Neutrophil (primary cell): Measurements from ENCODE around the gene IZUMO3.

Experiments used
- H3K27ac ChIP-seq: fragments of 200-600 bp; sonication (generic); 2 replicates; pipeline ENCODE4 v1.5.1; 2016; ENCODE audit warnings: mild to moderate bottlenecking, moderate library complexity
- H3K27me3 ChIP-seq: fragments of 200-600 bp; sonication (generic); 2 replicates; pipeline ENCODE4 v1.6.0; 2016; ENCODE audit warnings: mild to moderate bottlenecking
- H3K36me3 ChIP-seq: fragments of 200-600 bp; sonication (generic); 2 replicates; pipeline ENCODE4 v1.5.1; 2017
- H3K4me1 ChIP-seq, 2 experiments: fragments of 200-600 bp in 1 of 2; sonication (generic) in 1 of 2; 1 replicate in 1 of 2; 2 replicates in 1 of 2; pipeline versions ENCODE4 v1.5.1 to v1.6.1; 2013 to 2016; ENCODE audit warnings: low read depth in 1 of 2, low read length in 1 of 2, mild to moderate bottlenecking in 1 of 2, moderate library complexity in 1 of 2; ENCODE audit not compliant: control insufficient read depth in 1 of 2, insufficient read depth in 1 of 2
- H3K4me3 ChIP-seq, 2 experiments: fragments of 200-600 bp in 1 of 2; sonication (generic) in 1 of 2; 1 replicate in 1 of 2; 2 replicates in 1 of 2; pipeline ENCODE4 v1.5.1; 2013 to 2016; ENCODE audit warnings: low read depth in 1 of 2, low read length in 1 of 2, mild to moderate bottlenecking in 1 of 2, moderate library complexity in 1 of 2
- H3K9me3 ChIP-seq: fragments of 200-600 bp; sonication (generic); 2 replicates; pipeline ENCODE4 v1.5.1; 2016
- TF ChIP-seq, protein P1 (sequence below): fragments of 200-600 bp; sonication (generic); IDR thresholded peaks from 2 replicates; pipeline ENCODE4 v1.5.1; 2016; ENCODE audit warnings: antibody characterized with exemption

Gene IZUMO3

GRCh38 chr9:24572406-24572805 lies 26.7 kb upstream of the IZUMO3 start:
- Histone ChIP-seq H3K4me3 (no peak overlapping the region), H3K4me1 (no peaks in the 10 kb centered on the region), H3K27ac (no peak overlapping the region), H3K9me3 (no peaks in the 10 kb centered on the region), H3K27me3 (no peaks in the 10 kb centered on the region), H3K36me3 (no peaks in the 10 kb centered on the region)
- TF ChIP-seq, protein P1, sequence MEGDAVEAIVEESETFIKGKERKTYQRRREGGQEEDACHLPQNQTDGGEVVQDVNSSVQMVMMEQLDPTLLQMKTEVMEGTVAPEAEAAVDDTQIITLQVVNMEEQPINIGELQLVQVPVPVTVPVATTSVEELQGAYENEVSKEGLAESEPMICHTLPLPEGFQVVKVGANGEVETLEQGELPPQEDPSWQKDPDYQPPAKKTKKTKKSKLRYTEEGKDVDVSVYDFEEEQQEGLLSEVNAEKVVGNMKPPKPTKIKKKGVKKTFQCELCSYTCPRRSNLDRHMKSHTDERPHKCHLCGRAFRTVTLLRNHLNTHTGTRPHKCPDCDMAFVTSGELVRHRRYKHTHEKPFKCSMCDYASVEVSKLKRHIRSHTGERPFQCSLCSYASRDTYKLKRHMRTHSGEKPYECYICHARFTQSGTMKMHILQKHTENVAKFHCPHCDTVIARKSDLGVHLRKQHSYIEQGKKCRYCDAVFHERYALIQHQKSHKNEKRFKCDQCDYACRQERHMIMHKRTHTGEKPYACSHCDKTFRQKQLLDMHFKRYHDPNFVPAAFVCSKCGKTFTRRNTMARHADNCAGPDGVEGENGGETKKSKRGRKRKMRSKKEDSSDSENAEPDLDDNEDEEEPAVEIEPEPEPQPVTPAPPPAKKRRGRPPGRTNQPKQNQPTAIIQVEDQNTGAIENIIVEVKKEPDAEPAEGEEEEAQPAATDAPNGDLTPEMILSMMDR, result no peak

- Histone ChIP-seq H3K4me1 (no peaks in the 10 kb centered on the region), H3K36me3 (no peaks in the 10 kb centered on the region), H3K9me3 (no peaks in the 10 kb centered on the region), H3K27me3 (no peaks in the 10 kb centered on the region), H3K27ac (no peak overlapping the region), H3K4me3 (no peak overlapping the region)
- TF ChIP-seq, protein P1, result no peak
Measured at GRCh38 chr9:24561957-24562356, 16.3 kb upstream of the IZUMO3 start.

DNA sequence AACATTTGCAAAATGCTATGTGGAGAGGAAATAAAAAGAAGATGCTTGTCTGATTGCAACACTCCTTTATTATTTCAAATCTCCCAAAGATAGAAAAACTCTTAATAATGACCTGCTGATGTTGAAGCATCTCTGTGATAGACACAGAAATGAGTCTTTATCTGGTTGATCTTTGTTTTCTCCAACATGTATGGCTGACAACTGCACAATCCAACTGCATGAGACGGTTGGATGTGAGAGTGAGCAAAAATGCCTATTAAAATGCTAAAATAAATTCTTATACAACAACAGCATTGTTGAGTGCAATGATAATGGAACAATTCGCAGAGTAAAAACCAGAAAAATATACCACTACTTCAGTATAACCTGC lies 7.5 kb upstream of the IZUMO3 start:
- Histone ChIP-seq H3K36me3 (no peaks in the 10 kb centered on the region), H3K4me1 (no peaks in the 10 kb centered on the region), H3K27ac (no peak overlapping the region), H3K4me3 (no peak overlapping the region), H3K27me3 (no peaks in the 10 kb centered on the region), H3K9me3 (no peaks in the 10 kb centered on the region)
- TF ChIP-seq, protein P1, result no peak

GRCh38 chr9:24552526-24553182 lies 7.0 kb upstream of the IZUMO3 start:
- H3K36me3 ChIP-seq, result no peaks in the 10 kb centered on the region
- TF ChIP-seq, protein P1, result no peak
- no peak overlapping the region for H3K4me3 ChIP-seq
- no peaks in the 10 kb centered on the region for H3K27me3 ChIP-seq
- H3K4me1 ChIP-seq, result no peaks in the 10 kb centered on the region
- H3K9me3 ChIP-seq, result no peaks in the 10 kb centered on the region
- no peak overlapping the region for H3K27ac ChIP-seq

DNA sequence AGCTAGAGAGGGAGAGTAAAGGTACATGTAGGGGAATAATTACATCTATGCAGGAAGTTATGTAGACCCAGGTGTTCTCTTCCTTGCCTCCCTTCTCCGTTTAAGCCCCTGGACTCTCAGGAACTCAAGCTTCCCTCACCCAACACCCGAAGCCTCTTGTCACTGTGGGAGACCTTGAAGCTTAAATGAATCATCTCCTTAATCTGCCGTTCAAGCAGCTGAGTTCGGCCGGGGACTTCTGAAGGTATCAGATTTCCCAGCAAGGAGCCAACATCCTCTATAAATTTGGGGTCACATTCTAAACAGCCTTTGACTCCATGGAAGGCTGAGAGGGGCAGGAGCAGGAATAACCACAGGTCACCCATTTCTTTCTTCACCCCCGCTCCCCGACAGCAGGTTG lies 412 bp downstream of the IZUMO3 start:
- H3K27me3 ChIP-seq, result no peaks in the 10 kb centered on the region
- H3K4me3 ChIP-seq, result no peak overlapping the region
- H3K36me3 ChIP-seq, result no peaks in the 10 kb centered on the region
- TF ChIP-seq, protein P1, result no peak
- no peaks in the 10 kb centered on the region for H3K9me3 ChIP-seq
- H3K27ac ChIP-seq, result no peak overlapping the region
- H3K4me1 ChIP-seq, result no peaks in the 10 kb centered on the region
